Stimulated activated CD4-positive, alpha-beta T cell treated with anti-CD3 and anti-CD28 coated beads, Interleukin-2, amount 100 ng/mL, for 48 hours (primary cell): ENCODE results near the gene PCDHA1.
"Not testable (repeated sequence)": the region's sequence is repeated elsewhere in the genome, so short reads cannot be mapped to it uniquely, and the experiment has no call there.

Source experiments
- DNase-seq, 2 donors: peaks; one replicate each; pipeline ENCODE4 v3.0.0-alpha.2; 2020

The PCDHA1 gene

DNA sequence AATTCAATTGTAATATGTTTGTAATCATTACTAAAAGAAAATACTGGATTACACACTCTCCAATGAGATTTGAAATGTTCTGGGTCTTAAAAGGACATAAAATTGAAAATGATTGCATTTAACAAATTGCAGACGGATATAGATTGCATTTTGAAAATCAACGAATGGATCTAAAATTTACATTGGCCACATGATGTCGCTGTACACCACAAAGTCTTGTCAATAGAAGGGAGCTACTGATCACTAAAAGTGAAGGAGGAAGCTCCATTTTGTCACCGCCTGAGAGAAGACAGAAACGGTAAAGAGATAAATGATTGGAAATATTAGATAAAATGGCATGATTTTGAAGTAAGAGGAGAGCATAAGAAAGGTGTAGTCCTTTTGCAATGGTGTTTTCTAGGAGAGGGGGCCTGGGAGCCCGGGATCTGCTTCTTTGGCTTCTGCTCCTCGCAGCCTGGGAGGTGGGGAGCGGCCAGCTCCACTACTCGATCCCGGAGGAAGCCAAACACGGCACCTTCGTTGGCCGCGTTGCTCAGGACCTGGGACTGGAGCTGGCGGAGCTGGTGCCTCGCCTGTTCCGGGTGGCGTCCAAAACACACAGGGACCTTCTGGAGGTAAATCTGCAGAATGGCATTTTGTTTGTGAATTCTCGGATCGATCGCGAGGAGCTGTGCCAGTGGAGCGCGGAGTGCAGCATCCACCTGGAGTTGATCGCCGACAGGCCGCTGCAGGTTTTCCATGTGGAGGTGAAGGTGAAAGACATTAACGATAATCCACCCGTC is at the start of gene PCDHA1:
PCDHA1 (plus strand) TSS at position 236 of the 782 bp plus-strand sequence.
- no peak for DNase-seq

DNA sequence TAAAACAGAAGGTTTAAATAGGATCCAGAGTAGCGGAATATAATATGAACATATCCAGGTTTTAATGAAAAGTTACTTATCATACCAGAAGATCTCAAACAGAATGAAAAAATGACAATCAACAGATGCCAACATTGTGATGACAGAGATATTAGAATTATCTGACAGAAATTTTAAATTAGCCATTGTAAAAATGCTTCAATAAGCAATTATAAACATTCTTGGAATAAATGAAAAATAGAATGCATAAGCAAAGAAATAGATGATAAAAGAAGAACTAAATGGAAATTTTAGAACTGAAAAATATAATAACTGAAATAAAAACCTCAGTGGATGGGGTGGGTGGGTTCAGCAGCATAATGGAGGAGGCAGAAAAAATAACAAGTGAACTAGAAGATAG is 48.5 kb upstream of the PCDHA1 start:
- no peak for DNase-seq

DNA sequence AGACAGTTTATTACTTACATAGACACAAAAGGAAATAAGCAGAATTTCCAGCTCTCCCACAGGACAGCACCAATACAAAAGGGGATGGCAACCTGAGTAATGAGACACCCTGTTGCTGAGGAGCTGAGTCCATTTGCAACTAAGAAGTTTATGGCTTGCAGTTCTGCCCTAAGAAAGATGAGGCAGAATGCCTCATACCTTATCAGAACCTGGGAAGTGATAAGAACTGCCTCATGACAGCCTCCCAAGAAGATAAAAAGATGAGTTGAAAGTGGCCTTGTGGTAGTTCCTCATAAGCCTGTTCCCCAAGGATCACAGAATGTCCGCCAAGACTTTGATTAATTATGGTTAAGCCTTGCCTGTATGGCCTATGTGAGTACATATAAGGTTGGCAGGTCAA is 44.0 kb upstream of the PCDHA1 start:
- DNase-seq, result no peak

- DNase-seq, result no peak
Measured at GRCh38 chr5:140753561-140753960, 32.4 kb upstream of the PCDHA1 start.

- DNase-seq, result no peak
Measured at GRCh38 chr5:140764177-140764973, 21.6 kb upstream of the PCDHA1 start.

- no peak for DNase-seq
Measured at GRCh38 chr5:140767444-140767843, 18.5 kb upstream of the PCDHA1 start.

DNA sequence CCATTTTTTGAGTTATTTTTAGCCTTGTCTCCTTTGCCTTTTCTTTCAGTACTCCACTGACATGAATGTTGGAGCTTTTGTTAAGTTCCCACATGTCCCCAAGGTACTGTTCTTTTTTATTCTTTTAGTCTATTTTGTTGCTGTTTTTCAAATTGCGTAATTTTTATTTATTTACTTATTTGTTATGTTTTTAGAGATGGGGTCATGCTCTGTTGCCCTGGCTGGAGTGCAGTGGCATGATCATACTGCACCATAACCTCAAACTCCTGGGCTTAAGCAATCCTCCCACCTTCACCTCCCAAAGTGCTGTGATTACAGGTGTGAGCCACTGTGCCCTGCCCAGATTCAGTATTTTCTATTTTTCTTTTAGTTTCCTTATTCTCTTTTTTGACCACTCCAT is 5.4 kb upstream of the PCDHA1 start:
- DNase-seq, result no peak

DNA sequence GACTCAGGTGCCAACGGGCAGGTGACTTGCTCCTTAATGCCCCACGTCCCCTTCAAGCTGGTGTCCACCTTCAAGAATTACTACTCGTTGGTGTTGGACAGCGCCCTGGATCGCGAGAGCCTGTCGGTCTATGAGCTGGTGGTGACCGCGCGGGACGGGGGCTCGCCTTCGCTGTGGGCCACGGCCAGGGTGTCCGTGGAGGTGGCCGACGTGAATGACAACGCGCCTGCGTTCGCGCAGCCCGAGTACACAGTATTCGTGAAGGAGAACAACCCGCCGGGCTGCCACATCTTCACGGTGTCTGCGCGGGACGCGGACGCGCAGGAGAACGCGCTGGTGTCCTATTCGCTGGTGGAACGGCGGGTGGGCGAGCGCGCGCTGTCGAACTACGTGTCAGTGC is 1.5 kb downstream of the PCDHA1 start:
- DNase-seq, result not testable (repeated sequence)

GRCh38 chr5:140787849-140788504 is 2.0 kb downstream of the PCDHA1 start:
- not testable (repeated sequence) for DNase-seq

DNA sequence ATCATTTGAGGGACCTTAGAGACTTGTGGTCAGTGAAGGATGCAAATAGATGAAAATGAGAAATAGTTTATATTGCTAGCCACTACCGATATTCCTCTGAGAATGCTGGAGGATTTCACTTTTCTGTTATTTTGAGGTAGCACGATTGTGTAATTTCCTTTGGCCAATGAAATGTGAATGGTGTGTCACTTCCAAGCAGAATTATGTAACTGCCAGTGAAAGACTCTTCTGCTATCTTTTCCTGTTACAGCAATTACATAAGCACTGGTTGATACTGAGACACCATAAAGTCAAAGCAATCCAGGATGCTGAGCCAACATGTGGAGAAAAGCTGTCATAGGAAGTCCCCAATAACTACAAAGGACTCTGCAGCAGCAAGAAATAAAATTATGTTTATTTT is 5.1 kb downstream of the PCDHA1 start:
- no peak for DNase-seq

DNA sequence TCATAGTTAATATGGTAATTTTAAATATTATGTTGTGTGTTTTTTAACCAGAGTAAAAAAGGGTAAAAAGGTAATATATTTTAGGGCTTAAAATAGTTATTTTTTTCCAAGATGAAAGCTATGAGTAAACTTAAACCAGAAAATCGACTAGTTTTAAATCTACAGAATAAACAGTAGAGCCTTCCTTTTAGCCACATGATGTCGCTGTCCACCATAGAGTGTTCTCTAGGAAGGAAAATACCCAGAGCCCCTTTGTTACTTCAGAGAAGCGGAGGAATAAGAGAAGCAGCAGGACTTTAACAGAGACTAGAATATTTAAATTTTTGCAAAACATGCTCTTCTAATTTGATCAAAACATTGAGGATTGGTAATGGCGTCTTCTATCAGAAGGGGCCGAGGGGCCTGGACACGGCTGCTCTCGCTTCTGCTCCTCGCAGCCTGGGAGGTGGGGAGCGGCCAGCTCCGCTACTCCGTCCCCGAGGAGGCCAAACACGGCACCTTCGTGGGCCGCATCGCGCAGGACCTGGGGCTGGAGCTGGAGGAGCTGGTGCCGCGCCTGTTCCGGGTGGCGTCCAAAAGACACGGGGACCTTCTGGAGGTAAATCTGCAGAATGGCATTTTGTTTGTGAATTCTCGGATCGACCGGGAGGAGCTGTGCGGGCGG is 8.8 kb downstream of the PCDHA1 start, which contains the start of gene PCDHA2:
PCDHA2 (plus strand) TSS at position 258 of the 664 bp plus-strand sequence.
- DNase-seq, result no peak

DNA sequence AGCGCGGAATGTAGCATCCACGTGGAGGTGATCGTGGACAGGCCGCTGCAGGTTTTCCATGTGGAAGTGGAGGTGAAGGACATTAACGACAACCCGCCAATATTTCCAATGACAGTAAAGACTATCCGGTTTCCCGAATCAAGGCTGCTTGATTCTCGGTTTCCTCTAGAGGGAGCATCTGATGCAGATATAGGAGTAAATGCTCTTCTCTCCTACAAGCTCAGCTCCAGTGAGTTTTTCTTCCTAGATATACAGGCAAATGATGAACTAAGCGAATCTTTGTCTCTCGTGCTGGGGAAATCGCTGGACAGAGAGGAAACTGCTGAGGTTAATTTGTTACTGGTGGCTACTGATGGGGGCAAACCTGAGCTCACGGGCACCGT is 9.3 kb downstream of the PCDHA1 start:
- no peak for DNase-seq

DNA sequence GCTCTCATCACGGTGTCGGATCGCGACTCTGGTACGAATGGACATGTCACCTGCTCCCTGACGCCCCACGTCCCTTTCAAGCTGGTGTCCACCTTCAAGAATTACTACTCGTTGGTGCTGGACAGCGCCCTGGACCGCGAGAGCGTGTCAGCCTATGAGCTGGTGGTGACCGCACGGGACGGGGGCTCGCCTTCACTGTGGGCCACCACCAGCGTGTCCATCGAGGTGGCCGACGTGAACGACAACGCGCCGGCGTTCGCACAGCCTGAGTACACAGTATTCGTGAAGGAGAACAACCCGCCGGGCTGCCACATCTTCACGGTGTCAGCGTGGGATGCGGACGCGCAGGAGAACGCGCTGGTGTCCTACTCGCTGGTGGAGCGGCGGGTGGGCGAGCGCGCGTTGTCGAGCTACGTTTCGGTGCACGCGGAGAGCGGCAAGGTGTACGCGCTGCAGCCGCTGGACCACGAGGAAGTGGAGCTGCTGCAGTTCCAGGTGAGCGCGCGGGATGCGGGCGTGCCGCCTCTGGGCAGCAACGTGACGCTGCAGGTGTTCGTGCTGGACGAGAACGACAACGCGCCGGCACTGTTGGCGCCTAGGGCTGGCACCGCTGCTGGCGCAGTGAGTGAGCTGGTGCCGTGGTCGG is 10.3 kb downstream of the PCDHA1 start:
- not testable (repeated sequence) for DNase-seq

DNA sequence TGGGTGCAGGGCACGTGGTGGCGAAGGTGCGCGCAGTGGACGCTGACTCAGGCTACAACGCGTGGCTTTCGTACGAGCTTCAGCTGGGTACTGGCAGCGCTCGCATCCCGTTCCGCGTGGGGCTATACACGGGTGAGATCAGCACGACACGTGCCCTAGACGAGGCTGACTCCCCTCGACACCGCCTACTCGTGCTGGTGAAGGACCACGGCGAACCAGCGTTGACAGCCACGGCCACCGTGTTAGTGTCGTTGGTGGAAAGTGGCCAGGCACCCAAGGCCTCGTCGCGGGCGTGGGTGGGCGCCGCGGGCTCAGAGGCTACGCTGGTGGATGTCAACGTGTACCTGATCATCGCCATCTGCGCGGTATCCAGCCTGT is 10.8 kb downstream of the PCDHA1 start:
- no peak for DNase-seq

- DNase-seq, result no peak
Measured at GRCh38 chr5:140800816-140801493, 15.0 kb downstream of the PCDHA1 start, which contains the start of gene PCDHA3. TSS of gene PCDHA3 (plus strand) at chr5:140801057.

- DNase-seq, result no peak
Measured at GRCh38 chr5:140801494-140801841, 15.5 kb downstream of the PCDHA1 start.

GRCh38 chr5:140802381-140802780 is 16.4 kb downstream of the PCDHA1 start:
- not testable (repeated sequence) for DNase-seq

DNA sequence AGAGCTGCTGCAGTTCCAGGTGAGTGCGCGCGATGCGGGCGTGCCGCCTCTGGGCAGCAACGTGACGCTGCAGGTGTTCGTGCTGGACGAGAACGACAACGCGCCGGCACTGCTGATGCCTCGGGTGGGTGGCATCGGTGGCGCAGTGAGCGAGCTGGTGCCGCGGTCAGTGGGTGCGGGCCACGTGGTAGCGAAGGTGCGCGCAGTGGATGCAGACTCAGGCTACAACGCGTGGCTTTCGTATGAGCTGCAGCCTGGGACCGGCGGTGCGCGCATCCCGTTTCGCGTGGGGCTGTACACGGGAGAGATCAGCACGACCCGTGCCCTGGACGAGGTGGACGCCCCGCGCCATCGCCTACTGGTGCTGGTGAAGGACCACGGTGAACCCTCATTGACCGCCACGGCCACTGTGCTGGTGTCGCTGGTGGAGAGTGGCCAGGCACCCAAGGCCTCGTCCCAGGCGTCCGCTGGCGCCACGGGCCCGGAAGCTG is 16.9 kb downstream of the PCDHA1 start:
- DNase-seq, result no peak

DNA sequence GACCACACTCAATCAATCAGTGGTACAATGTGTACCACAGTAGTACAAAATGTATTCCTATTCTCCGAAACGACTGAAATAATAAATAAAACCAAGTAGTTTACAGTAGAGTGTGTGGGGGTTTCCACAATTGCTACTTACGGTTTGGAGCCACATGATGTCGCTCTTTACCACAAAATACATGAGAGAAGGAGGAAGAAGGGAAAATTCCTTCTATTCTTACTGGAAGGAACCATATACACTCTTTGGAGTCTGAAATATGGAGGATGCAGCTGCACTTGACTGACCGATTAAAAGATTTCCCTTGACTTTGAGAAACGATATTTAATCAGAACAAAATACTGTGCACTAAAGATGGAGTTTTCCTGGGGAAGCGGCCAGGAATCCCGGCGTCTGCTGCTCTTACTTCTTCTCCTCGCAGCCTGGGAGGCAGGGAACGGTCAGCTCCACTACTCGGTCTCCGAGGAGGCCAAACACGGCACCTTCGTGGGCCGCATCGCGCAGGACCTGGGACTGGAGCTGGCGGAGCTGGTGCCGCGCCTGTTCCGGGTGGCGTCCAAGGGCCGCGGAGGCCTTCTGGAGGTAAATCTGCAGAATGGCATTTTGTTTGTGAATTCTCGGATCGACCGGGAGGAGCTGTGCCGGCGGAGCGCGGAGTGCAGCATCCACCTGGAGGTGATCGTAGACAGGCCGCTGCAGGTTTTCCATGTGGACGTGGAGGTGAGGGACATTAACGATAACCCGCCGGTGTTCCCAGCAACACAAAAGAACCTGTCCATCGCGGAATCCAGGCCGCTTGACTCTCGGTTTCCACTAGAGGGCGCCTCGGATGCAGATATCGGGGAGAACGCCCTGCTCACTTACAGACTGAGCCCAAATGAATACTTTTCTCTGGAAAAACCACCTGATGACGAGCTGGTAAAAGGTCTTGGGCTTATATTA is 21.2 kb downstream of the PCDHA1 start, which contains the start of gene PCDHA4:
PCDHA4 (plus strand) TSS at position 235 of the 942 bp plus-strand sequence.
- peak; percentile 7 to 31 for DNase-seq

DNA sequence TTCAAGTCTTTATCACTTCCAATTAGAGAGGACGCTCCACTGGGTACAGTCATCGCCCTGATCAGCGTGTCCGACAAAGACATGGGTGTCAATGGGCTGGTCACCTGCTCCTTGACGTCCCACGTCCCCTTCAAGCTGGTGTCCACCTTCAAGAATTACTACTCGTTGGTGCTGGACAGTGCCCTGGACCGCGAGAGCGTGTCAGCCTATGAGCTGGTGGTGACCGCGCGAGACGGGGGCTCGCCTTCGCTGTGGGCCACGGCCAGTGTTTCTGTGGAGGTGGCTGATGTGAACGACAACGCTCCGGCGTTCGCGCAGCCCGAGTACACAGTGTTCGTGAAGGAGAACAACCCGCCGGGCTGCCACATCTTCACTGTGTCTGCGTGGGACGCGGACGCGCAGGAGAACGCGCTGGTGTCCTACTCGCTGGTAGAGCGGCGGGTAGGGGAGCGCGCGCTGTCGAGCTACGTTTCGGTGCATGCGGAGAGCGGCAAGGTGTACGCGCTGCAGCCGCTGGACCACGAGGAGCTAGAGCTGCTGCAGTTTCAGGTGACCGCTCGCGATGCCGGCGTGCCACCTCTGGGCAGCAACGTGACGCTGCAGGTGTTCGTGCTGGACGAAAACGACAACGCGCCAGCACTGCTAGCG is 22.4 kb downstream of the PCDHA1 start:
- not testable (repeated sequence) for DNase-seq
